HepG2 (cell line): ENCODE measurements around the gene WWC2. TPM values are rescaled to one million over a fixed set of nuclear protein-coding genes. Genes with fewer than 3 reads are reported as not detected.

Experiments used
- BCLAF1 ChIP-seq: fragments of 450-650 bp; IDR thresholded peaks from 2 replicates; pipeline ENCODE4 v1.6.1; 2017; ENCODE audit warnings: mild to moderate bottlenecking
- EP300 ChIP-seq, 3 experiments: sonication (generic) in 1 of 3; formaldehyde crosslinking in 1 of 3; IDR thresholded peaks; 2 replicates each; pipeline versions ENCODE4 v1.5.1 to v1.6.1; 2011 to 2020; ENCODE audit warnings: low read depth in 2 of 3, low read length in 2 of 3, borderline replicate concordance in 1 of 3, improper control_type of control experiment in 1 of 3, mild to moderate bottlenecking in 1 of 3, missing genetic modification reagents in 1 of 3, moderate library complexity in 1 of 3
- GABPB1 ChIP-seq: IDR thresholded peaks from 2 replicates; pipeline ENCODE4 v1.6.1; 2016; ENCODE audit warnings: mild to moderate bottlenecking, missing genetic modification reagents, moderate library complexity, missing compliant biosample characterization
- KLF13 ChIP-seq: sonication (generic); formaldehyde crosslinking; IDR thresholded peaks from 2 replicates; pipeline ENCODE4 v1.4.0; 2020; ENCODE audit warnings: mild to moderate bottlenecking, missing genetic modification reagents
- MLX ChIP-seq: IDR thresholded peaks from 2 replicates; pipeline ENCODE4 v1.6.1; 2016
- NCOA5 ChIP-seq: sonication (generic); formaldehyde crosslinking; IDR thresholded peaks from 2 replicates; pipeline ENCODE4 v1.4.0; 2020; ENCODE audit warnings: missing genetic modification reagents
- REST ChIP-seq, 2 experiments: IDR thresholded peaks; 2 replicates each; pipeline ENCODE4 v1.6.1; 2011 to 2012; ENCODE audit warnings: low read length in 2 of 2, borderline replicate concordance in 1 of 2, low read depth in 1 of 2, mild to moderate bottlenecking in 1 of 2, moderate library complexity in 1 of 2
- RFXANK ChIP-seq: IDR thresholded peaks from 2 replicates; pipeline ENCODE4 v1.6.1; 2016
- RFXAP ChIP-seq: sonication (generic); formaldehyde crosslinking; IDR thresholded peaks from 2 replicates; pipeline ENCODE4 v1.4.0; 2020; ENCODE audit warnings: missing genetic modification reagents, borderline replicate concordance
- SETDB1 ChIP-seq: sonication (generic); formaldehyde crosslinking; IDR thresholded peaks from 2 replicates; pipeline ENCODE4 v1.5.1; 2020; ENCODE audit warnings: missing genetic modification reagents, mild to moderate bottlenecking, borderline replicate concordance
- ZBTB1 ChIP-seq: sonication (generic); formaldehyde crosslinking; IDR thresholded peaks from 2 replicates; pipeline ENCODE4 v1.4.0; 2020; ENCODE audit warnings: missing genetic modification reagents, borderline replicate concordance
- ZBTB34 ChIP-seq: sonication (generic); formaldehyde crosslinking; IDR thresholded peaks from 2 replicates; pipeline ENCODE4 v1.8.0; 2022; ENCODE audit warnings: mild to moderate bottlenecking, missing genetic modification reagents
- ZBTB7A ChIP-seq: sonication (generic); formaldehyde crosslinking; IDR thresholded peaks from 2 replicates; pipeline ENCODE4 v1.8.0; 2022; ENCODE audit warnings: mild to moderate bottlenecking, missing genetic modification reagents
- ZC3H13 ChIP-seq: sonication (generic); formaldehyde crosslinking; IDR thresholded peaks from 2 replicates; pipeline ENCODE4 v1.8.1; 2023; ENCODE audit warnings: mild to moderate bottlenecking, missing genetic modification reagents, moderate library complexity
- ZNF18 ChIP-seq: sonication (generic); formaldehyde crosslinking; IDR thresholded peaks from 2 replicates; pipeline ENCODE4 v1.8.0; 2022; ENCODE audit warnings: mild to moderate bottlenecking, missing genetic modification reagents; ENCODE audit not compliant: insufficient replicate concordance
- ZNF282 ChIP-seq: fragments of 450-650 bp; IDR thresholded peaks from 2 replicates; pipeline ENCODE4 v1.6.1; 2018; ENCODE audit not compliant: partially characterized antibody
- ZNF484 ChIP-seq: sonication (generic); formaldehyde crosslinking; IDR thresholded peaks from 2 replicates; pipeline ENCODE4 v1.5.1; 2020; ENCODE audit warnings: mild to moderate bottlenecking, low read depth, missing genetic modification reagents, borderline replicate concordance
- ZNF576 ChIP-seq: sonication (generic); formaldehyde crosslinking; IDR thresholded peaks from 2 replicates; pipeline ENCODE4 v1.4.0; 2020; ENCODE audit warnings: mild to moderate bottlenecking, missing genetic modification reagents
- ZNF75D ChIP-seq: sonication (generic); formaldehyde crosslinking; IDR thresholded peaks from 2 replicates; pipeline ENCODE4 v1.8.1; 2023; ENCODE audit warnings: missing genetic modification reagents, mild to moderate bottlenecking, borderline replicate concordance
- polyA plus RNA-seq, 8 experiments: library from polyadenylated mRNA; depleted of rRNA in 3 of 8; stranded (reverse) in 7 of 8; unstranded in 1 of 8; fragments of >200 nt; fragmentation: Illumina TruSeq in 4 of 8; extraction: Trizol in 4 of 8; gene quantifications; 2 replicates each; pipeline versions ENCODE4 v1.2.1 to v1.2.3, GENCODE V29; 2011 to 2016; ENCODE audit warnings: low read depth in 4 of 8, missing spikeins in 1 of 8, mixed read lengths in 1 of 8; ENCODE audit not compliant: insufficient read depth in 1 of 8
- total RNA-seq, 5 experiments: library from RNA; depleted of rRNA; stranded (reverse); fragments of >200 nt; fragmentation: Illumina TruSeq; extraction: Trizol; gene quantifications; 2 replicates each; pipeline ENCODE4 v1.2.3, GENCODE V29; 2016; ENCODE audit warnings: low read depth in 1 of 5

WWC2 gene
- total and polyA plus RNA-seq, 2 of the 13 experiments (the other 11 are each of a cell fraction or from before 2014, with no cell fraction given): 40.0 to 50.1 TPM

GRCh38 chr4:183111452-183111885 is 12.4 kb downstream of the WWC2 start (continued):
- no peak for TF ChIP-seq ZBTB7A (CRISPR knock-in tag)
- no peak for TF ChIP-seq REST (IDR thresholded peaks at IDR 0.05; ENCODE audit: borderline replicate concordance in 1 of 2, low read depth in 1 of 2, low read length in 2 of 2)
- peak; percentile 87 for TF ChIP-seq ZBTB34 (CRISPR knock-in tag)
- no peak for TF ChIP-seq ZNF484 (CRISPR knock-in tag)
- TF ChIP-seq RFXANK (CRISPR knock-in tag): 0 out of 2 replicates have a peak, but pooled peaks have one; percentile 40
- TF ChIP-seq RFXAP (CRISPR knock-in tag): no peak
- TF ChIP-seq ZNF282: no peak
- no peak for TF ChIP-seq NCOA5
- peak; percentile 59 for TF ChIP-seq ZNF18 (CRISPR knock-in tag)
- TF ChIP-seq ZBTB1 (CRISPR knock-in tag): no peak
- TF ChIP-seq SETDB1 (CRISPR knock-in tag): no peak
- peak in 1 of 2 experiments; percentile 76; a peak in 2 of 4 replicates for TF ChIP-seq EP300 (IDR thresholded peaks at IDR 0.05; ENCODE audit: low read depth in 2 of 2, low read length in 2 of 2)
- TF ChIP-seq EP300 (CRISPR knock-in tag; IDR thresholded peaks at IDR 0.05; ENCODE audit: borderline replicate concordance): no peak; the same call in none of the 2 replicates
- TF ChIP-seq ZC3H13: no peak
- no peak for TF ChIP-seq ZNF75D (CRISPR knock-in tag)
- no peak for TF ChIP-seq KLF13
- no peak for TF ChIP-seq BCLAF1
- TF ChIP-seq MLX (CRISPR knock-in tag): no peak
- no peak for TF ChIP-seq ZNF576 (CRISPR knock-in tag)
- TF ChIP-seq GABPB1 (CRISPR knock-in tag): no peak
